ENCODE results near the gene HHLA2. TPM values are rescaled to one million over a fixed set of nuclear protein-coding genes. Genes with fewer than 3 reads are reported as not detected.

HHLA2 gene
- total and polyA plus RNA-seq, 9 donors: 0.12 to 1.1 (median 0.24) TPM; not detected in 5

- WGBS, 3 donors: 42 to 55% (median 49%) methylated on average over 5 of the region's 5 CpGs
- no peak for DNase-seq
- Histone ChIP-seq H3K9me3 (no peaks in the 10 kb centered on the region), H3K36me3 (no peaks in the 10 kb centered on the region), H3K27me3 (no peaks in the 10 kb centered on the region), H3K4me1 (ENCODE audit: insufficient read depth) (peaks cover 4% of the 10 kb centered on the region), H3K4me3 (no peak overlapping the region), H3K27ac (no peak overlapping the region)
- intact Hi-C loops (cut with DNase I): no loop called here
- TF ChIP-seq EP300 (IDR thresholded peaks at IDR 0.05) (no peak), CTCF (IDR thresholded peaks at IDR 0.05) (no peak), POLR2A (IDR thresholded peaks at IDR 0.05) (no peak)
Measured at GRCh38 chr3:108301695-108302404, 5.5 kb downstream of the HHLA2 start.

GRCh38 chr3:108302570-108302969 lies 6.2 kb downstream of the HHLA2 start:
- intact Hi-C loops (cut with DNase I): no loop called here
- no peak overlapping the region for H3K27ac ChIP-seq
- DNase-seq: no peak
- no peaks in the 10 kb centered on the region for H3K9me3 ChIP-seq
- H3K4me3 ChIP-seq: no peak overlapping the region
- peaks cover 4% of the 10 kb centered on the region for H3K4me1 ChIP-seq (ENCODE audit: insufficient read depth)
- TF ChIP-seq POLR2A (IDR thresholded peaks at IDR 0.05) (no peak), EP300 (IDR thresholded peaks at IDR 0.05) (no peak), CTCF (IDR thresholded peaks at IDR 0.05) (no peak)
- no peaks in the 10 kb centered on the region for H3K27me3 ChIP-seq
- WGBS, 3 donors: 92 to 94% (median 94%) methylated on average over 4 of the region's 4 CpGs
- H3K36me3 ChIP-seq: no peaks in the 10 kb centered on the region

- no peak for DNase-seq
- 51 to 71% (median 60%) methylated on average over 1 of the region's 1 CpG for WGBS, 3 donors
Measured at GRCh38 chr3:108305484-108306172, 9.3 kb downstream of the HHLA2 start.

GRCh38 chr3:108311797-108312196 lies 15.4 kb downstream of the HHLA2 start:
- intact Hi-C loops (cut with DNase I): no loop called here
- Histone ChIP-seq H3K27ac (no peak overlapping the region), H3K27me3 (no peaks in the 10 kb centered on the region), H3K4me1 (ENCODE audit: insufficient read depth) (no peaks in the 10 kb centered on the region), H3K36me3 (no peaks in the 10 kb centered on the region), H3K4me3 (no peak overlapping the region), H3K9me3 (no peaks in the 10 kb centered on the region)
- no peak for DNase-seq
- no peak for TF ChIP-seq POLR2A (IDR thresholded peaks at IDR 0.05)
- no peak for TF ChIP-seq CTCF (IDR thresholded peaks at IDR 0.05)
- TF ChIP-seq EP300 (IDR thresholded peaks at IDR 0.05): no peak
- WGBS, 3 donors: 53 to 69% (median 68%) methylated on average over 5 of the region's 5 CpGs

More at GRCh38 chr3:108305484-108306172, 9.3 kb downstream of the HHLA2 start:
- Histone ChIP-seq H3K4me3 (no peak overlapping the region), H3K27ac (no peak overlapping the region), H3K36me3 (no peaks in the 10 kb centered on the region), H3K4me1 (ENCODE audit: insufficient read depth) (peaks cover 3% of the 10 kb centered on the region), H3K27me3 (no peaks in the 10 kb centered on the region), H3K9me3 (no peaks in the 10 kb centered on the region)
- TF ChIP-seq CTCF (IDR thresholded peaks at IDR 0.05): no peak
- intact Hi-C loops (cut with DNase I): no loop called here
